ENCODE results near the gene UNC13A.

DNA sequence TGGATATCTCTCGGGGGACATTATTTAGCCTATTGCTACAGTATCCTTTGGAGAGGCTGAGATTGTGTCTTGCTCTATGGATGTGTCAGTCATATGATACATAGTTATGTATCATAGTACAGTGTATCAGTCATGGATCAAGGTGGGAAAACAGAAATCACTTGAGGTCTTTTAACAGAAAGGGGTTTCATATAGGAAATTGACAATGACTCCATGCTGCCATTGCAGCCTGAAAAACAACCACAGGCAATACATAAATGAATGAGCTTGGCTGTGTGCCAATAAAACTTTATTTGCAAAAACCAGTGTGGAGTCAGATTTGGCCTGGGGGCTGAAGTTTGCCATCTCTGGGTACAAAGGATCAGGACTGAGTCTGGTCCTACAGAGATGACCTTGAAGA, 97.3 kb downstream of the UNC13A start:
- TF ChIP-seq, protein P1, sequence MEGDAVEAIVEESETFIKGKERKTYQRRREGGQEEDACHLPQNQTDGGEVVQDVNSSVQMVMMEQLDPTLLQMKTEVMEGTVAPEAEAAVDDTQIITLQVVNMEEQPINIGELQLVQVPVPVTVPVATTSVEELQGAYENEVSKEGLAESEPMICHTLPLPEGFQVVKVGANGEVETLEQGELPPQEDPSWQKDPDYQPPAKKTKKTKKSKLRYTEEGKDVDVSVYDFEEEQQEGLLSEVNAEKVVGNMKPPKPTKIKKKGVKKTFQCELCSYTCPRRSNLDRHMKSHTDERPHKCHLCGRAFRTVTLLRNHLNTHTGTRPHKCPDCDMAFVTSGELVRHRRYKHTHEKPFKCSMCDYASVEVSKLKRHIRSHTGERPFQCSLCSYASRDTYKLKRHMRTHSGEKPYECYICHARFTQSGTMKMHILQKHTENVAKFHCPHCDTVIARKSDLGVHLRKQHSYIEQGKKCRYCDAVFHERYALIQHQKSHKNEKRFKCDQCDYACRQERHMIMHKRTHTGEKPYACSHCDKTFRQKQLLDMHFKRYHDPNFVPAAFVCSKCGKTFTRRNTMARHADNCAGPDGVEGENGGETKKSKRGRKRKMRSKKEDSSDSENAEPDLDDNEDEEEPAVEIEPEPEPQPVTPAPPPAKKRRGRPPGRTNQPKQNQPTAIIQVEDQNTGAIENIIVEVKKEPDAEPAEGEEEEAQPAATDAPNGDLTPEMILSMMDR (IDR thresholded peaks at IDR 0.05), result no peak
- TF ChIP-seq POLR2A (IDR thresholded peaks at IDR 0.05), result no peak
